Spleen (tissue), 13 donors: ENCODE measurements around the gene ARHGEF10L. TPM values are rescaled to one million over a fixed set of nuclear protein-coding genes. Genes with fewer than 3 reads are reported as not detected.
"Not testable (repeated sequence)": the region's sequence is repeated elsewhere in the genome, so short reads cannot be mapped to it uniquely, and the experiment has no call there.

Source experiments
- DNase-seq: peaks from one replicate; pipeline ENCODE4 v3.0.0-alpha.2; 2020
- H3K27ac ChIP-seq, 8 donors: fragments of 200-600 bp; sonication (generic) in 7 of 8; 1 replicate in 4 of 8; 2 replicates in 4 of 8; pipeline versions ENCODE4 v1.5.0 to v1.8.0; 2016 to 2021; ENCODE audit warnings: inconsistent platforms in 4 of 8, mild to moderate bottlenecking in 4 of 8, moderate library complexity in 1 of 8
- H3K27me3 ChIP-seq, 7 donors: fragments of 200-600 bp; sonication (generic) in 6 of 7; replicated peaks in 1 of 7; 1 replicate in 4 of 7; 2 replicates in 3 of 7; pipeline versions ENCODE4 v1.5.0 to v1.8.0; 2016 to 2021; ENCODE audit warnings: inconsistent platforms in 3 of 7, mild to moderate bottlenecking in 1 of 7
- H3K36me3 ChIP-seq, 6 donors: fragments of 200-600 bp; sonication (generic) in 5 of 6; 1 replicate in 4 of 6; 2 replicates in 2 of 6; pipeline versions ENCODE4 v1.5.0 to v1.8.0; 2016 to 2021; ENCODE audit warnings: inconsistent platforms in 2 of 6
- H3K4me1 ChIP-seq, 6 donors: fragments of 200-600 bp; sonication (generic) in 5 of 6; 1 replicate in 3 of 6; 2 replicates in 3 of 6; pipeline versions ENCODE4 v1.5.0 to v1.8.0; 2016 to 2021; ENCODE audit warnings: inconsistent platforms in 3 of 6
- H3K4me3 ChIP-seq, 8 donors: fragments of 200-600 bp; sonication (generic) in 7 of 8; 1 replicate in 4 of 8; 2 replicates in 4 of 8; pipeline versions ENCODE4 v1.5.0 to v1.8.0; 2016 to 2021; ENCODE audit warnings: inconsistent platforms in 4 of 8, mild to moderate bottlenecking in 4 of 8, moderate library complexity in 2 of 8
- H3K9me3 ChIP-seq, 8 donors: fragments of 200-600 bp; sonication (generic) in 7 of 8; 1 replicate in 4 of 8; 2 replicates in 4 of 8; pipeline versions ENCODE4 v1.5.0 to v1.8.0; 2016 to 2021; ENCODE audit warnings: inconsistent platforms in 4 of 8
- POLR2A ChIP-seq, 3 donors: fragments of 450-650 bp; IDR thresholded peaks; one replicate each; pipeline ENCODE4 v1.5.1; 2017; ENCODE audit warnings: antibody characterized with exemption in 3 of 3, mild to moderate bottlenecking in 1 of 3
- POLR2AphosphoS5 ChIP-seq, 3 donors: sonication (generic); formaldehyde crosslinking; IDR thresholded peaks; one replicate each; pipeline ENCODE4 v1.5.1; 2017; ENCODE audit warnings: antibody characterized with exemption in 3 of 3
- WGBS, 5 donors: extraction: QIAGEN DNeasy Blood & Tissue Kit in 3 of 5; methylation state at CpG; one replicate each; pipeline versions ENCODE4 v1.1.5 to v1.1.7; 2013 to 2018; 5-methylcytosine and 5-hydroxymethylcytosine counted together
- intact Hi-C: fragments of 100-400 bp; cut with DNase I; formaldehyde crosslinking; loops from one replicate; pipeline ENCODE4 v1.15.0; 2023; ENCODE audit warnings: low total_unique reads
- long read RNA-seq, 2 donors: transcript quantifications; one replicate each; lab custom pipeline, GENCODE V29; 2026
- polyA plus RNA-seq, 3 donors: library from polyadenylated mRNA; stranded (reverse); fragments of 200-250 nt; gene quantifications; one replicate each; pipeline ENCODE4 v1.2.1, GENCODE V29; 2013
- total RNA-seq, 7 donors: library from RNA; depleted of rRNA in 3 of 7; stranded (reverse); fragments of >200 nt in 3 of 7; fragmentation: NEBNext Ultra II Directional in 4 of 7; extraction: Animal tissue kit (Norgen Biotek cat#: 25700) in 4 of 7; gene quantifications; one replicate each; pipeline versions ENCODE4 v1.1.0 to v1.2.1, GENCODE V29; 2016 to 2021
- TF ChIP-seq, protein P1 (sequence below), 11 experiments: fragments of 200-600 bp in 7 of 11; fragments of 450-650 bp in 4 of 11; sonication (generic) in 4 of 11; IDR thresholded peaks in 8 of 11; conservative IDR thresholded peaks in 3 of 11; 1 replicate in 7 of 11; 2 replicates in 4 of 11; pipeline versions ENCODE4 v1.4.0 to v1.8.0; 2016 to 2021; ENCODE audit warnings: antibody characterized with exemption in 11 of 11, inconsistent platforms in 4 of 11, mild to moderate bottlenecking in 1 of 11
- donor health status: healthy with polysubstance abuse.
- donor health status: DM: no; HTN: no; CAD: no; lungs with moderate emphysema.
- donor health status: DM: no; HTN: no; CAD: no.
- donor health status: Bipolar disorder and iron deficiency.
- donor health status: healthy.
- donor health status: DM: no; HTN: no; CAD: no.
- donor health status: DM: yes; HTN: yes; CAD: no.

ARHGEF10L gene
- total RNA-seq, result 10 to 100 TPM; 12.4 to 40.9 (median 23.6) TPM
- polyA plus RNA-seq, result 10 to 100 TPM in 2 of 3 donors, 1 to 10 TPM in 1; 10.0 to 24.2 (median 12.5) TPM
- long read RNA-seq, donor 1, result 0 reads
- long read RNA-seq, donor 2, result 0 reads

- no peak for TF ChIP-seq POLR2A (IDR thresholded peaks at IDR 0.05)
- TF ChIP-seq, protein P1, sequence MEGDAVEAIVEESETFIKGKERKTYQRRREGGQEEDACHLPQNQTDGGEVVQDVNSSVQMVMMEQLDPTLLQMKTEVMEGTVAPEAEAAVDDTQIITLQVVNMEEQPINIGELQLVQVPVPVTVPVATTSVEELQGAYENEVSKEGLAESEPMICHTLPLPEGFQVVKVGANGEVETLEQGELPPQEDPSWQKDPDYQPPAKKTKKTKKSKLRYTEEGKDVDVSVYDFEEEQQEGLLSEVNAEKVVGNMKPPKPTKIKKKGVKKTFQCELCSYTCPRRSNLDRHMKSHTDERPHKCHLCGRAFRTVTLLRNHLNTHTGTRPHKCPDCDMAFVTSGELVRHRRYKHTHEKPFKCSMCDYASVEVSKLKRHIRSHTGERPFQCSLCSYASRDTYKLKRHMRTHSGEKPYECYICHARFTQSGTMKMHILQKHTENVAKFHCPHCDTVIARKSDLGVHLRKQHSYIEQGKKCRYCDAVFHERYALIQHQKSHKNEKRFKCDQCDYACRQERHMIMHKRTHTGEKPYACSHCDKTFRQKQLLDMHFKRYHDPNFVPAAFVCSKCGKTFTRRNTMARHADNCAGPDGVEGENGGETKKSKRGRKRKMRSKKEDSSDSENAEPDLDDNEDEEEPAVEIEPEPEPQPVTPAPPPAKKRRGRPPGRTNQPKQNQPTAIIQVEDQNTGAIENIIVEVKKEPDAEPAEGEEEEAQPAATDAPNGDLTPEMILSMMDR (IDR thresholded peaks at IDR 0.05 in 8 of 11, conservative IDR thresholded peaks at IDR 0.05 in 3 of 11), result no peak
- TF ChIP-seq POLR2AphosphoS5 (IDR thresholded peaks at IDR 0.05), result peak in 1 of 3 donors; percentile 41
- no peaks in the 10 kb centered on the region for H3K36me3 ChIP-seq
- no peaks in the 10 kb centered on the region for H3K9me3 ChIP-seq
- WGBS, 5 donors, result 1 to 4% (median 1%) methylated on average over 26 to 108 of the region's 108 CpGs
- H3K27me3 ChIP-seq, result peaks cover 0 to 56% (median 24%) of the 10 kb centered on the region in 7 donors
- H3K27ac ChIP-seq, result peak within 1 kb of the TSS; percentile 53 to 85 (median 80)
- no peak for DNase-seq
- intact Hi-C loops, result no loop called here
- peaks cover 3 to 40% (median 25%) of the 10 kb centered on the region in 6 donors for H3K4me1 ChIP-seq
- peak within 1 kb of the TSS; percentile 11 to 71 (median 44) for H3K4me3 ChIP-seq
These were observed at the start of gene ARHGEF10L for GRCh38 chr1:17539477-17540254. Gene ARHGEF10L, plus strand, starts transcription at chr1:17539698. Its CDS starts 40,898 bp downstream, at chr1:17580596.

GRCh38 chr1:17489768-17490417 is 49.6 kb upstream of the ARHGEF10L start:
- WGBS, 5 donors, result 79 to 88% (median 84%) methylated on average over 16 of the region's 16 CpGs
- H3K27ac ChIP-seq, H3K9me3 ChIP-seq, intact Hi-C loops, H3K4me3 ChIP-seq, H3K36me3 ChIP-seq, H3K4me1 ChIP-seq, DNase-seq: not testable (repeated sequence)
- H3K27me3 ChIP-seq, result peaks cover 0 to 12% (median 0%) of the 10 kb centered on the region in 7 donors

DNA sequence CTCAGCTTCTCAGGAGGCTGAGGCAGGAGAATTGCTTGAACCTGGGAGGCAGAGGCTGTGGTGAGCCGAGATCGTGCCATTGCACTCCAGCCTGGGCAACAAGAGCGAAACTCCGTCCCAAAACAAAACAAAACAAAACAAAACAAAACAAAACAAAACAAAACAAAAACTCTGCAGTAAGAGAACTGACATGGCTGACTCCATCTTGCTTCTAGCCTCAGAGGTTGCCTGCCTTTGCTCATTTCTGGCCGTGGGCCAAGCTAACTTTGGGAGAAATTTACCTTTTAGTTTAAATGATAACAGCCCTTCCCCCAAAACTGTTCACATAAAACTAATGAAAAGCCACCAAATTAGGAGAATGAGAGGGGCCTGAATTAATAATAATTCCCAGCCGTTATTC is 48.8 kb upstream of the ARHGEF10L start:
- H3K9me3 ChIP-seq, result not testable (repeated sequence)

GRCh38 chr1:17494114-17494729 is 45.3 kb upstream of the ARHGEF10L start:
- 19 to 88% (median 21%) methylated on average over 1 to 5 of the region's 5 CpGs for WGBS, 5 donors
- Histone ChIP-seq H3K27ac (no peak overlapping the region), H3K27me3 (no peaks in the 10 kb centered on the region), H3K36me3 (no peaks in the 10 kb centered on the region), H3K4me1 (no peaks in the 10 kb centered on the region), H3K9me3 (no peaks in the 10 kb centered on the region), H3K4me3 (no peak overlapping the region)
- peak; percentile 87 for DNase-seq
- intact Hi-C loops, result no loop called here
- no peak for TF ChIP-seq POLR2AphosphoS5 (IDR thresholded peaks at IDR 0.05)
- TF ChIP-seq, protein P1 (IDR thresholded peaks at IDR 0.05 in 8 of 11, conservative IDR thresholded peaks at IDR 0.05 in 3 of 11), result peak; percentile 48 to 89 (median 73)

More for the DNA sequence above, 48.8 kb upstream of the ARHGEF10L start:
- H3K27ac ChIP-seq, H3K4me3 ChIP-seq, H3K27me3 ChIP-seq, DNase-seq, H3K36me3 ChIP-seq, intact Hi-C loops, H3K4me1 ChIP-seq: not testable (repeated sequence)
- 79 to 82% (median 81%) methylated on average over 6 of the region's 6 CpGs for WGBS, 5 donors

DNA sequence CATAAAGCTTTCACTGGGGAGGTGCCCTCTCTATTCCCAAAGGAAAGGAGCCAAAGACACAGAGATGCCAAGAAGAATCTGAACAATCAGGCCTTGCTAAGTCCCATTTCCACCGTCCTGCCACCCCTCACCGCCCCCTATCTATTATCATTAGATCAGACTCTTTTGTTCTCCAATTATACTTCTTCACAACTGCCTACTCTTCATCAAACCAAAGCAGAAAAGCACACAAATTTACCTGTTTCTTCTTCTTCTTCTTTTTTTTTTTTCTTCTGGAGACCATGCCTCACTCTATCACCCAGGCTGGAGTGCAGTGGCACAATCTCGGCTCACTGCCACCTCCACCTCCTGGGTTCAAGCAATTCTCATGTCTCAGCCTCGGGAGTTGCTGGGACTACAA is 43.1 kb upstream of the ARHGEF10L start:
- Histone ChIP-seq H3K9me3 (no peaks in the 10 kb centered on the region), H3K4me1 (no peaks in the 10 kb centered on the region), H3K27me3 (no peaks in the 10 kb centered on the region), H3K36me3 (no peaks in the 10 kb centered on the region), H3K27ac (no peak overlapping the region), H3K4me3 (no peak overlapping the region)
- TF ChIP-seq POLR2A (IDR thresholded peaks at IDR 0.05) (no peak), POLR2AphosphoS5 (IDR thresholded peaks at IDR 0.05) (no peak)
- TF ChIP-seq, protein P1 (IDR thresholded peaks at IDR 0.05 in 8 of 11, conservative IDR thresholded peaks at IDR 0.05 in 3 of 11), result no peak
- WGBS, 5 donors, result 78 to 83% (median 78%) methylated on average over 4 of the region's 4 CpGs
- intact Hi-C loops, result no loop called here
- DNase-seq, result no peak
